Chondrocyte (in vitro differentiated cells): Measurements from ENCODE around the gene TMEM200C. TPM values are rescaled to one million over a fixed set of nuclear protein-coding genes. Genes with fewer than 3 reads are reported as not detected.
A peak's percentile ranks its signal among the peaks of the same experiment; 100 is the strongest.

Source experiments
- DNase-seq: peaks from one replicate; pipeline ENCODE4 v3.0.0; 2021; ENCODE audit warnings: mixed read lengths, low spot score
- H3K27ac Mint-ChIP-seq: one replicate; pipeline ENCODE4 v1.8.0; 2021; ENCODE audit warnings: mild to moderate bottlenecking, moderate library complexity, mixed read lengths; ENCODE audit not compliant: unreplicated experiment
- H3K27me3 Mint-ChIP-seq: 2 replicates; pipeline ENCODE4 v1.8.0; 2021; ENCODE audit warnings: low read depth, mixed read lengths
- H3K36me3 Mint-ChIP-seq: 2 replicates; pipeline ENCODE4 v1.8.0; 2021; ENCODE audit warnings: low read depth, mixed read lengths
- H3K4me1 Mint-ChIP-seq: 2 replicates; pipeline ENCODE4 v1.8.0; 2021; ENCODE audit warnings: low read depth, mild to moderate bottlenecking, mixed read lengths
- H3K4me3 Mint-ChIP-seq: one replicate; pipeline ENCODE4 v1.8.0; 2021; ENCODE audit warnings: mild to moderate bottlenecking, moderate library complexity, mixed read lengths; ENCODE audit not compliant: unreplicated experiment
- H3K9me3 Mint-ChIP-seq: 2 replicates; pipeline ENCODE4 v1.8.0; 2021; ENCODE audit warnings: low read depth, mixed read lengths
- CTCF ChIP-seq: fragments of 200-600 bp; sonication (generic); IDR thresholded peaks from 2 replicates; pipeline ENCODE4 v1.5.0; 2021; ENCODE audit warnings: antibody characterized with exemption, mild to moderate bottlenecking, moderate library complexity
- total RNA-seq: library from RNA; stranded (reverse); gene quantifications from 3 replicates; pipeline ENCODE4 v1.2.1, GENCODE V29; 2021

The TMEM200C gene
- total RNA-seq, 1 donor from 2014 or later = 5.8 TPM

- H3K4me3 Mint-ChIP-seq = no peak overlapping the region
- no peaks in the 10 kb centered on the region for H3K9me3 Mint-ChIP-seq
- no peak for DNase-seq
- no peak overlapping the region for H3K27ac Mint-ChIP-seq
- no peaks in the 10 kb centered on the region for H3K4me1 Mint-ChIP-seq
- H3K27me3 Mint-ChIP-seq = peaks cover 48% of the 10 kb centered on the region
- no peak for TF ChIP-seq CTCF
- H3K36me3 Mint-ChIP-seq = no peaks in the 10 kb centered on the region
Measured at GRCh38 chr18:5853253-5853652, 42.1 kb downstream of the TMEM200C start.

- no peak for DNase-seq
- no peak overlapping the region for H3K4me3 Mint-ChIP-seq
- H3K36me3 Mint-ChIP-seq = no peaks in the 10 kb centered on the region
- H3K27ac Mint-ChIP-seq = no peak overlapping the region
- peak; percentile 77 for TF ChIP-seq CTCF
- H3K27me3 Mint-ChIP-seq = peaks cover 43% of the 10 kb centered on the region
- H3K4me1 Mint-ChIP-seq = no peaks in the 10 kb centered on the region
- H3K9me3 Mint-ChIP-seq = no peaks in the 10 kb centered on the region
Measured at GRCh38 chr18:5851998-5852397, 43.3 kb downstream of the TMEM200C start.

GRCh38 chr18:5842653-5843052 is 52.7 kb downstream of the TMEM200C start:
- H3K4me1 Mint-ChIP-seq = no peaks in the 10 kb centered on the region
- no peak for DNase-seq
- no peaks in the 10 kb centered on the region for H3K36me3 Mint-ChIP-seq
- H3K27ac Mint-ChIP-seq = no peak overlapping the region
- peaks cover 24% of the 10 kb centered on the region for H3K27me3 Mint-ChIP-seq
- peaks cover 12% of the 10 kb centered on the region for H3K9me3 Mint-ChIP-seq
- H3K4me3 Mint-ChIP-seq = no peak overlapping the region
- no peak for TF ChIP-seq CTCF

- Mint-ChIP-seq H3K27me3 (peaks cover 24% of the 10 kb centered on the region), H3K27ac (no peak overlapping the region), H3K4me1 (no peaks in the 10 kb centered on the region), H3K4me3 (no peak overlapping the region), H3K36me3 (no peaks in the 10 kb centered on the region), H3K9me3 (peaks cover 12% of the 10 kb centered on the region)
- DNase-seq = no peak
- peak; percentile 77 for TF ChIP-seq CTCF
Measured at GRCh38 chr18:5841518-5841917, 53.8 kb downstream of the TMEM200C start.

- Mint-ChIP-seq H3K4me1 (no peaks in the 10 kb centered on the region), H3K27me3 (peaks cover 31% of the 10 kb centered on the region), H3K27ac (no peak overlapping the region), H3K4me3 (no peak overlapping the region), H3K9me3 (peaks cover 5% of the 10 kb centered on the region), H3K36me3 (no peaks in the 10 kb centered on the region)
- no peak for TF ChIP-seq CTCF
- no peak for DNase-seq
Measured at GRCh38 chr18:5840547-5840946, 54.8 kb downstream of the TMEM200C start.
